ENCODE data around the gene TMEM132D. TPM values are rescaled to one million over a fixed set of nuclear protein-coding genes. Genes with fewer than 3 reads are reported as not detected.

The TMEM132D gene
- total RNA-seq, 1 donor from 2014 or later, result 15.2 TPM

DNA sequence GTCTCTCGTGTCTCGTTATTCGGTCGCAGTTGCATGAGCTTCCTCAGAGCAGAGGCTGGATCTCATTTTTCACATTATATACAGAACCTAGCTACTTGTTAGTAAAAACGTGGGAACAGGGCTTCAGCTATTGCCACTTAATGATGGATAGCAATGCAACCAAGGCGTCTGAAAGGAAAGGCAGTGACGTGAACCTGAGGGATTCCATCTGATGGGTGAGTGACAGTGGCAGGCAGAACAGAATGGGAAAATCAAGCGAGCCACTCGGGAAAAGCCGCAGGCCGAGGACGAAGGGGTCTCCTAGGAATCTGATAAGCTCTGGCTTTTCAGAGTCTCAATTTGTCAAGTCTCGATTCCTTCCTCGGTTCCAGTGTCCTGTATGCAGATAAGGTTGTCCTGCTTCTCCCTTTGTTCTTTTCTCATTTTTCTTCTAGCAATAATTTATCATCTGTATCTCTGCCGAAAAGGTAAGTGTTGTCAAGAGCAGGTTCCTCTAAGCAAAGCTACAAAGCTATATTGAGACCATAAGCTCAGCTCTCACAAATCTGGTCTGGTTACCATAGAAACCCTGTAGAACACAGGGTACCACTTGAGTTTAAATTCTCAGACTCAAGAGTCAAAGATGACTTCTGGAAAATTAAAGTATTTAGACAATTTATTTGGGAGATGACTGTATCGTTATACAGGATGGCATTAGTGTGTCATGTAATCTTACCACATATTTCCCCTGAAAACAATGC lies 633.9 kb downstream of the TMEM132D start:
- no peak for DNase-seq (ENCODE audit: extremely low spot score, unreplicated experiment)
- Mint-ChIP-seq H3K27me3 (ENCODE audit: unreplicated experiment) (no peaks in the 10 kb centered on the region), H3K27ac (ENCODE audit: unreplicated experiment) (no peak overlapping the region), H3K4me1 (ENCODE audit: unreplicated experiment) (no peaks in the 10 kb centered on the region), H3K36me3 (ENCODE audit: unreplicated experiment) (no peaks in the 10 kb centered on the region), H3K9me3 (ENCODE audit: unreplicated experiment) (peaks cover 19% of the 10 kb centered on the region), H3K4me3 (ENCODE audit: unreplicated experiment) (no peak overlapping the region)
- TF ChIP-seq, protein P1, sequence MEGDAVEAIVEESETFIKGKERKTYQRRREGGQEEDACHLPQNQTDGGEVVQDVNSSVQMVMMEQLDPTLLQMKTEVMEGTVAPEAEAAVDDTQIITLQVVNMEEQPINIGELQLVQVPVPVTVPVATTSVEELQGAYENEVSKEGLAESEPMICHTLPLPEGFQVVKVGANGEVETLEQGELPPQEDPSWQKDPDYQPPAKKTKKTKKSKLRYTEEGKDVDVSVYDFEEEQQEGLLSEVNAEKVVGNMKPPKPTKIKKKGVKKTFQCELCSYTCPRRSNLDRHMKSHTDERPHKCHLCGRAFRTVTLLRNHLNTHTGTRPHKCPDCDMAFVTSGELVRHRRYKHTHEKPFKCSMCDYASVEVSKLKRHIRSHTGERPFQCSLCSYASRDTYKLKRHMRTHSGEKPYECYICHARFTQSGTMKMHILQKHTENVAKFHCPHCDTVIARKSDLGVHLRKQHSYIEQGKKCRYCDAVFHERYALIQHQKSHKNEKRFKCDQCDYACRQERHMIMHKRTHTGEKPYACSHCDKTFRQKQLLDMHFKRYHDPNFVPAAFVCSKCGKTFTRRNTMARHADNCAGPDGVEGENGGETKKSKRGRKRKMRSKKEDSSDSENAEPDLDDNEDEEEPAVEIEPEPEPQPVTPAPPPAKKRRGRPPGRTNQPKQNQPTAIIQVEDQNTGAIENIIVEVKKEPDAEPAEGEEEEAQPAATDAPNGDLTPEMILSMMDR (IDR thresholded peaks at IDR 0.05), result no peak

DNA sequence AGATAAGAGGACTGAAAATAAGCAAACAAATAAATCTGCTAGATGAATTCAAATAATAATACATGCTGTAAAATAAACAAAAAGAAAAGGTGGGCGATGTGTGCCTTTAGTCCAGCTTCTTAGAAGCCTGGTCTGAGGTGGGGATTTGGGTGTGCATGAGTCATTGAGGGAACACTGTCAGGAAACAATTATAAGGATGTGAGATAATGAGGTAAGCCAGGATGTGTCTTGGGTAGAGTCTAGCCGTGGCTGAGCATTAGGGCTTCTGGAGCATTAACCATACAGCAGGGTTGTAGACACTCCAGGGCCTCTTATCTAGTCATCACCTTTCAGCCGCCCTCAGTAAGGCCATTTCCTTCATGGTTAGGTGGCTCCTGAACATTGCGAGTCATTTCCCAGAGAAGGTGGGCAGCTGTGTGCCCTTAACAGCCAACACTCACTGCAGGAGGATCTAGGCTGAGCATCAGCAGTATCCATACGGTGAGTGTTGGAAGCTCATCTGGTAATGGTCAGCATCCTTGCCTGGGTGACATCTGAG lies 645.0 kb downstream of the TMEM132D start:
- DNase-seq (ENCODE audit: extremely low spot score, unreplicated experiment), result no peak
- Mint-ChIP-seq H3K9me3 (ENCODE audit: unreplicated experiment) (peaks cover 13% of the 10 kb centered on the region), H3K4me3 (ENCODE audit: unreplicated experiment) (no peak overlapping the region), H3K27ac (ENCODE audit: unreplicated experiment) (no peak overlapping the region), H3K4me1 (ENCODE audit: unreplicated experiment) (no peaks in the 10 kb centered on the region), H3K36me3 (ENCODE audit: unreplicated experiment) (no peaks in the 10 kb centered on the region), H3K27me3 (ENCODE audit: unreplicated experiment) (no peaks in the 10 kb centered on the region)
- TF ChIP-seq, protein P1 (IDR thresholded peaks at IDR 0.05), result no peak

DNA sequence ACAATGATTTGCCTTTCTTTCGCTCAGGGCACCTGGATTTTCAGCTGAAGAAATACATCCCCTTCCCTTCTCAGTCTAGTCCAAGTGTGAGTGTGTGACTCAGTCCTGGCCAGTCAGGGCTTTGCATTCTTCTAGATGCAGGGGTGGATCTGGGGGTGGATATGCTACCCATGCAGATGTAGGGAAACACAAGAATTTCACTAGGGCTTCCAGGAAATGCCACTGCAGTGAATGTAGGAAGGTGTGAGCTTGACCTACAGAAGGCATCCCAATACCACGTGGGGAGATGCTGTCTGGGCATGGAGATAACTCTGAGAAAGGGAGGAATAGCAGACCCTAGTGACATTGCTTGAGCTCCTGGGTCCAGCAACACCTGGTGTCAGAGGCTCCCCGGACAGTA lies 646.3 kb downstream of the TMEM132D start:
- Mint-ChIP-seq H3K27me3 (ENCODE audit: unreplicated experiment) (no peaks in the 10 kb centered on the region), H3K4me3 (ENCODE audit: unreplicated experiment) (no peak overlapping the region), H3K9me3 (ENCODE audit: unreplicated experiment) (peaks cover 13% of the 10 kb centered on the region), H3K27ac (ENCODE audit: unreplicated experiment) (no peak overlapping the region), H3K4me1 (ENCODE audit: unreplicated experiment) (no peaks in the 10 kb centered on the region), H3K36me3 (ENCODE audit: unreplicated experiment) (no peaks in the 10 kb centered on the region)
- DNase-seq (ENCODE audit: extremely low spot score, unreplicated experiment), result no peak
- TF ChIP-seq, protein P1 (IDR thresholded peaks at IDR 0.05), result no peak

DNA sequence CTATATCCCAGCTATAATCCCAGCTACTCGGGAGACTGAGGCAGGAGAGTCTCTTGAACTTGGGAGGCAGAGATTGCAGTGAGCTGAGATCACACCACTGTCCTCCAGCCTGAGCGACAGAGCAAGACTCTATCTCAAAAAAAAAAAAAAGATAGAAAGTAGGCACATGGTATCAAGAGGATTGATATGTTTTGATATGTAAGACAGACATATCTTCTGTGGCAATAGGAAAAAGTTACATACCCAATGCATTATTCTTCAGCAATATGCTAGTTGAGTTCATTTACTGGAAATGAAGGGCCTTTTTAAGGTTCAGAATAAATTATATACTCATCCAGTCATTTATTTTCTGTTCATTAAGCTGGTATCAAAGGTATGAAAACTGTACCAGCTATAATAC lies 657.2 kb downstream of the TMEM132D start:
- Mint-ChIP-seq H3K27ac (ENCODE audit: unreplicated experiment) (no peak overlapping the region), H3K27me3 (ENCODE audit: unreplicated experiment) (no peaks in the 10 kb centered on the region), H3K4me1 (ENCODE audit: unreplicated experiment) (no peaks in the 10 kb centered on the region), H3K4me3 (ENCODE audit: unreplicated experiment) (no peak overlapping the region), H3K9me3 (ENCODE audit: unreplicated experiment) (peaks cover 28% of the 10 kb centered on the region), H3K36me3 (ENCODE audit: unreplicated experiment) (no peaks in the 10 kb centered on the region)
- TF ChIP-seq, protein P1 (IDR thresholded peaks at IDR 0.05), result no peak
- DNase-seq (ENCODE audit: extremely low spot score, unreplicated experiment), result no peak

DNA sequence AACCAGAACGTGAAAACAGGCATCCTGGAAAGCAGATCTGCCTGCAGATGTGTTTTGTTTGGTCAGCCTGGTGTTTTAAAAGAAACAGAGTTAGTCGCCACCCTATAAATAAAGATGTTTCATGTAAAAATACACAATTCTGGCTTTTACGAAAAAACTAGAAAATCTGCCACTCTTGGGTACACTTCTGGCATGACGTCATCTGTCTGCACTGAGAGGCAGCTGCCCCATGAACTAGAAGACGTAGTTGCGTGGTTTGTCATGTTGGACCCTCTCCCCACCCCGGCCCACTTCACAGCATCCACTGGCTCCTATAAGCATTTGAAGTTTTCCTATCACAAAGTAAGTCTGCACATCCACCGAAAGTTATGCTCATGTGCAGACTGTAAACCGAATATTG lies 658.1 kb downstream of the TMEM132D start:
- H3K27ac Mint-ChIP-seq (ENCODE audit: unreplicated experiment), result no peak overlapping the region
- no peaks in the 10 kb centered on the region for H3K27me3 Mint-ChIP-seq (ENCODE audit: unreplicated experiment)
- TF ChIP-seq, protein P1 (IDR thresholded peaks at IDR 0.05), result no peak
- peaks cover 3% of the 10 kb centered on the region for H3K36me3 Mint-ChIP-seq (ENCODE audit: unreplicated experiment)
- H3K4me1 Mint-ChIP-seq (ENCODE audit: unreplicated experiment), result no peaks in the 10 kb centered on the region
- peaks cover 35% of the 10 kb centered on the region for H3K9me3 Mint-ChIP-seq (ENCODE audit: unreplicated experiment)
- no peak overlapping the region for H3K4me3 Mint-ChIP-seq (ENCODE audit: unreplicated experiment)
- DNase-seq (ENCODE audit: extremely low spot score, unreplicated experiment), result no peak
